Astrocyte (in vitro differentiated cells and primary cell): ENCODE measurements around the gene NKX1-1. TPM values are rescaled to one million over a fixed set of nuclear protein-coding genes. Genes with fewer than 3 reads are reported as not detected.

Experiments
- DNase-seq: peaks from one replicate; pipeline ENCODE4 v3.0.0-alpha.2; 2010; ENCODE audit warnings: low read depth
- FAIRE-seq: peaks from 2 replicates; lab custom pipeline; 2011; peaks lifted over from hg19 to GRCh38; lab: Jason Lieb, UNC
- H2AFZ ChIP-seq: 2 replicates; pipeline ENCODE4 v1.6.0; 2012; ENCODE audit warnings: low read depth, low read length, inconsistent platforms
- H3K27ac ChIP-seq: 2 replicates; pipeline ENCODE4 v1.5.1; 2011; ENCODE audit warnings: low read depth, low read length, inconsistent platforms
- H3K27me3 ChIP-seq: 2 replicates; pipeline ENCODE4 v1.6.0; 2011; ENCODE audit warnings: low read length, inconsistent platforms; ENCODE audit not compliant: insufficient read depth
- H3K36me3 ChIP-seq: 2 replicates; pipeline ENCODE4 v1.5.1; 2011; ENCODE audit warnings: low read length, inconsistent platforms; ENCODE audit not compliant: insufficient read depth
- H3K4me1 ChIP-seq: 2 replicates; pipeline ENCODE4 v1.5.1; 2011; ENCODE audit warnings: low read length, inconsistent platforms; ENCODE audit not compliant: insufficient read depth
- H3K4me2 ChIP-seq: 2 replicates; pipeline ENCODE4 v1.6.0; 2012; ENCODE audit warnings: low read length, inconsistent platforms
- H3K4me3 ChIP-seq: 2 replicates; pipeline ENCODE4 v1.5.1; 2011; ENCODE audit warnings: low read depth, mild to moderate bottlenecking, low read length, inconsistent platforms; ENCODE audit not compliant: insufficient read depth
- H3K79me2 ChIP-seq: 2 replicates; pipeline ENCODE4 v1.6.0; 2012; ENCODE audit warnings: mild to moderate bottlenecking, low read length, inconsistent platforms; ENCODE audit not compliant: insufficient read depth
- H3K9ac ChIP-seq: 2 replicates; pipeline ENCODE4 v1.6.0; 2012; ENCODE audit warnings: mild to moderate bottlenecking, low read length, inconsistent platforms
- H3K9me3 ChIP-seq: 2 replicates; pipeline ENCODE4 v1.5.1; 2012; ENCODE audit warnings: low read depth, mild to moderate bottlenecking, low read length, inconsistent platforms; ENCODE audit not compliant: insufficient read depth
- H4K20me1 ChIP-seq: 2 replicates; pipeline ENCODE4 v1.6.0; 2012; ENCODE audit warnings: low read length, inconsistent platforms; ENCODE audit not compliant: insufficient read depth
- H3K27ac Mint-ChIP-seq: one replicate; pipeline ENCODE4 v1.8.0; 2021; ENCODE audit warnings: mild to moderate bottlenecking, mixed read lengths; ENCODE audit not compliant: unreplicated experiment
- H3K27me3 Mint-ChIP-seq: one replicate; pipeline ENCODE4 v1.8.0; 2021; ENCODE audit warnings: low read depth, mixed read lengths; ENCODE audit not compliant: unreplicated experiment
- H3K36me3 Mint-ChIP-seq: one replicate; pipeline ENCODE4 v1.8.0; 2021; ENCODE audit warnings: low read depth, mixed read lengths; ENCODE audit not compliant: unreplicated experiment
- H3K4me1 Mint-ChIP-seq: one replicate; pipeline ENCODE4 v1.8.0; 2021; ENCODE audit warnings: low read depth, mixed read lengths; ENCODE audit not compliant: unreplicated experiment
- H3K4me3 Mint-ChIP-seq: one replicate; pipeline ENCODE4 v1.8.0; 2021; ENCODE audit warnings: mild to moderate bottlenecking, moderate library complexity, mixed read lengths; ENCODE audit not compliant: unreplicated experiment
- H3K9me3 Mint-ChIP-seq: one replicate; pipeline ENCODE4 v1.8.0; 2021; ENCODE audit warnings: mild to moderate bottlenecking, mixed read lengths; ENCODE audit not compliant: unreplicated experiment
- CTCF ChIP-seq: IDR thresholded peaks from 2 replicates; pipeline ENCODE4 v1.5.1; 2011; ENCODE audit warnings: low read depth, mild to moderate bottlenecking, inconsistent platforms, low read length, moderate library complexity; ENCODE audit not compliant: insufficient read depth
- EZH2 ChIP-seq: IDR thresholded peaks from 2 replicates; pipeline ENCODE4 v1.6.1; 2012; ENCODE audit warnings: mild to moderate bottlenecking, low read length, inconsistent platforms; ENCODE audit not compliant: insufficient read depth
- total RNA-seq: library from RNA; stranded (reverse); gene quantifications from 2 replicates; pipeline ENCODE4 v1.2.1, GENCODE V29; 2021

NKX1-1 gene
- total RNA-seq, 1 donor from 2014 or later: not detected

- peaks cover 46% of the 10 kb centered on the region for H3K27me3 Mint-ChIP-seq
- no peaks in the 10 kb centered on the region for H3K9me3 ChIP-seq
- no peaks in the 10 kb centered on the region for H3K4me1 ChIP-seq
- H2AFZ ChIP-seq: no peak overlapping the region
- no peak overlapping the region for H3K27ac ChIP-seq
- no peak overlapping the region for H3K4me3 Mint-ChIP-seq
- no peaks in the 10 kb centered on the region for H3K36me3 ChIP-seq
- H4K20me1 ChIP-seq: peaks cover 8% of the 10 kb centered on the region
- no peak for FAIRE-seq
- no peak for DNase-seq
- H3K36me3 Mint-ChIP-seq: no peaks in the 10 kb centered on the region
- peaks cover 50% of the 10 kb centered on the region for H3K27me3 ChIP-seq
- H3K79me2 ChIP-seq: no peaks in the 10 kb centered on the region
- no peak overlapping the region for H3K9ac ChIP-seq
- no peak overlapping the region for H3K4me3 ChIP-seq
- peaks cover 10% of the 10 kb centered on the region for H3K9me3 Mint-ChIP-seq
- no peak overlapping the region for H3K27ac Mint-ChIP-seq
- no peak overlapping the region for H3K4me2 ChIP-seq
- TF ChIP-seq CTCF: no peak
- no peak for TF ChIP-seq EZH2
- H3K4me1 Mint-ChIP-seq: no peaks in the 10 kb centered on the region
Observed at GRCh38 chr4:1407657-1408333, 1.6 kb upstream of the NKX1-1 start.

- Histone ChIP-seq H3K4me3 (no peak overlapping the region), H3K27ac (no peak overlapping the region), H2AFZ (no peak overlapping the region), H3K9ac (no peak overlapping the region), H3K4me2 (no peak overlapping the region), H3K27me3 (peaks cover 53% of the 10 kb centered on the region), H3K4me1 (no peaks in the 10 kb centered on the region), H3K79me2 (no peaks in the 10 kb centered on the region), H3K36me3 (no peaks in the 10 kb centered on the region), H3K9me3 (no peaks in the 10 kb centered on the region), H4K20me1 (peaks cover 8% of the 10 kb centered on the region)
- peaks cover 10% of the 10 kb centered on the region for H3K9me3 Mint-ChIP-seq
- no peaks in the 10 kb centered on the region for H3K4me1 Mint-ChIP-seq
- no peak for DNase-seq
- TF ChIP-seq CTCF (no peak), EZH2 (peak; percentile 63)
- H3K27ac Mint-ChIP-seq: no peak overlapping the region
- H3K4me3 Mint-ChIP-seq: no peak overlapping the region
- no peak for FAIRE-seq
- peaks cover 43% of the 10 kb centered on the region for H3K27me3 Mint-ChIP-seq
- no peaks in the 10 kb centered on the region for H3K36me3 Mint-ChIP-seq
Observed at GRCh38 chr4:1406981-1407656, 877 bp upstream of the NKX1-1 start.
